IPS-18c (cell line): ENCODE data around the gene MUC5AC.

Experiments used
- H3K4me3 ChIP-seq: 2 replicates; pipeline ENCODE4 v1.7.0; 2013; ENCODE audit warnings: low read depth, mild to moderate bottlenecking, low read length, moderate library complexity; ENCODE audit not compliant: insufficient read depth
- H3K9me3 ChIP-seq: one replicate; pipeline ENCODE4 v1.6.1; 2013; ENCODE audit warnings: mild to moderate bottlenecking, low read length, moderate library complexity; ENCODE audit not compliant: control insufficient read depth, insufficient read depth

MUC5AC gene

DNA sequence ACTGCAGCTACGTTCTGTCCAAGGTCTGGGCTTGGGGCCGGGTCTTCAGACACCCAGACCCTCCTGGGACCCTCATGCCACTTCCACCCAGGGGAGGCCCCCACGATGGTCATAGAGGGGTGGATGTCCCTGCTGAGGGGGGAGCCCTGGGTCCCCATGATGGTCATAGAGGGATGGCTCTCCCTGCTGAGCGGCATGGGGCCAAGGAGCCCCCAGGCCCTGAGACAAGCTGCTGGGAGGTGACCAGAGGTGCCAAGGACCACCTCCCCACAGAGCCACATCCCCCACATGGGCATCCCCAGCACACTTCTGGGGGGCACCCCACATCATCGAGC, 72.3 kb downstream of the MUC5AC start:
- H3K4me3 ChIP-seq = no peak overlapping the region

DNA sequence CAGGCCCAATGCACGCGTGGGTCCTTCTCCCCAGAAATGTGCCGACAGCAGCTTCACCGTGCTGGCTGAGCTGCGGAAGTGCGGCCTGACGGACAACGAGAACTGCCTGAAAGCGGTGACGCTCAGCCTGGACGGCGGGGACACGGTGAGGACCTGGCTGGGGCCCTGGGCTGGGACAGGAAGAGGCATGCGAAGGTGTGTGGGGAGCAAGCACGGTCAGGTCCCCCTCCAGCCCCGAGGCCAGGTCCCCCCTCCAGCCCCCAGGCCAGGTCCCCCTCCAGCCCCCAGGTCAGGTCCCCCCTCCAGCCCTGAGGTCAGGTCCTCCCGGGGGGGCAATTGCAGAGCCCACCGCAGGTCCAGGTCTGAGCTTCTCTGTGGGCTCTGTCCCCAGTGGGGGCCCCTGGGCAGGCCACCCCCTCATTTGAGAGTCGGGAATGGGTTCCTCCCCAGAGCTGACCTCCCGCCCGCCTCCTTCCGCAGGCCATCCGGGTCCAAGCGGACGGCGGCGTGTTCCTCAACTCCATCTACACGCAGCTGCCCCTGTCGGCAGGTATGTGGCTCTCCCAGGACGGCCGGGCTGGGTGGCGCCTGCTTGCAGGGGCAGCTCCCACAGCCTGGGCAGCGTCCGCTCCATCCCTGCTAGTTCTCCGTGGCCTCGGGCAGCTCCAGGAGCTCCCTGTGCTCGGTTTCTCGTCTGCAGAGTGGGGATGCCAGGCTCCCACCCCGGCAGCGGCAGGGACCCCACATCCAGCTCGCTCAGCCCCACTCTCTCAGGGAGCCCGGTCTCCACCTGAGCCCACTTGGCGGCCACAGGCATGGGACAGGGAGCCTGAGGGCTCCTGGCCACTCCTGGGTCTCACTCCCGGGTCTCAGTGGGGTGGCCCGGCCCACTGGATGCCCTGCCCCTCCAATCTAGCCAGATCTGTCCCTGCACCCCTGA, 73.0 kb downstream of the MUC5AC start:
- Histone ChIP-seq H3K9me3 (no peaks in the 10 kb centered on the region), H3K4me3 (no peak overlapping the region)

More for the DNA sequence above, 72.3 kb downstream of the MUC5AC start:
- H3K9me3 ChIP-seq = no peaks in the 10 kb centered on the region

DNA sequence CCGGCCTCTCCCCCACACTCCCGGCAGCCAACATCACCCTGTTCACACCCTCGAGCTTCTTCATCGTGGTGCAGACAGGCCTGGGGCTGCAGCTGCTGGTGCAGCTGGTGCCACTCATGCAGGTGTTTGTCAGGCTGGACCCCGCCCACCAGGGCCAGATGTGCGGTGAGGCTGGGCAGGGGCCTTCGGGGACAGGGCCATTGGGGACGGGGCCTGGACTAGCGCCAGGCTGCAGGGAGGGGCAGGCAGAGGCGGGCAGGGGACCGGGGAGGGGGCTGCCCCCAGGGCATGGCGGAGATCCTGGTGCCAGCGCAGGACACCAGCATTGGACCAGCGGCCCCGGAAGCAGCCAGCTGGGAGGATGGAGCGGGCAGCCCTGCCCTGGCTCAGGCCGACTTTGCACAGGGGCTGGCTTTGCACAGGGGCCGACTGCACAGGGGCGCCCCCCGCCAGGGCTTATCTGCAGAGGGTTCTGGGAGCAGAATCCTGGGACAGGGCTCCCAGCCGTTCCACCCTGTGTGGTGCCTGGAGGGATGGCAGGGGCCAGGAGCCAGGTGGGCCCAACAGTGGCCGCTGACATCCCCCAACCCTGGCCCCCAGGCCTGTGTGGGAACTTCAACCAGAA, 73.8 kb downstream of the MUC5AC start:
- H3K4me3 ChIP-seq = no peak overlapping the region
- no peaks in the 10 kb centered on the region for H3K9me3 ChIP-seq

GRCh38 chr11:1232021-1232882, 74.5 kb downstream of the MUC5AC start:
- Histone ChIP-seq H3K4me3 (no peak overlapping the region), H3K9me3 (no peaks in the 10 kb centered on the region)

DNA sequence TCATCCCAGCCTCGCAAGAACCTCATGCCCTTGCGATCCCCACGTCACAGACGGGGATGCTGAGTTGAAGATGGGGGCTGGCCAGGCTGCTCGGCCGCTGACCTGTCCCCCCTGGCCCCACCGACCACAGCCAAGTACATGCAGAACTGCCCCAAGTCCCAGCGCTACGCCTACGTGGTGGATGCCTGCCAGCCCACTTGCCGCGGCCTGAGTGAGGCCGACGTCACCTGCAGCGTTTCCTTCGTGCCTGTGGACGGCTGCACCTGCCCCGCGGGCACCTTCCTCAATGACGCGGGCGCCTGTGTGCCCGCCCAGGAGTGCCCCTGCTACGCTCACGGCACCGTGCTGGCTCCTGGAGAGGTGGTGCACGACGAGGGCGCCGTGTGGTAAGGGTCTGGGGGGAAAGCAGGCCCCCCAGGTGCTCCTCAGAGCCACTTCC, 75.1 kb downstream of the MUC5AC start:
- no peaks in the 10 kb centered on the region for H3K9me3 ChIP-seq

GRCh38 chr11:1233351-1234053, 75.7 kb downstream of the MUC5AC start:
- Histone ChIP-seq H3K9me3 (peaks cover 3% of the 10 kb centered on the region), H3K4me3 (no peak overlapping the region)

More for the DNA sequence above, 75.1 kb downstream of the MUC5AC start:
- no peak overlapping the region for H3K4me3 ChIP-seq

GRCh38 chr11:1234054-1234720, 76.4 kb downstream of the MUC5AC start:
- Histone ChIP-seq H3K4me3 (no peak overlapping the region), H3K9me3 (peaks cover 3% of the 10 kb centered on the region)

DNA sequence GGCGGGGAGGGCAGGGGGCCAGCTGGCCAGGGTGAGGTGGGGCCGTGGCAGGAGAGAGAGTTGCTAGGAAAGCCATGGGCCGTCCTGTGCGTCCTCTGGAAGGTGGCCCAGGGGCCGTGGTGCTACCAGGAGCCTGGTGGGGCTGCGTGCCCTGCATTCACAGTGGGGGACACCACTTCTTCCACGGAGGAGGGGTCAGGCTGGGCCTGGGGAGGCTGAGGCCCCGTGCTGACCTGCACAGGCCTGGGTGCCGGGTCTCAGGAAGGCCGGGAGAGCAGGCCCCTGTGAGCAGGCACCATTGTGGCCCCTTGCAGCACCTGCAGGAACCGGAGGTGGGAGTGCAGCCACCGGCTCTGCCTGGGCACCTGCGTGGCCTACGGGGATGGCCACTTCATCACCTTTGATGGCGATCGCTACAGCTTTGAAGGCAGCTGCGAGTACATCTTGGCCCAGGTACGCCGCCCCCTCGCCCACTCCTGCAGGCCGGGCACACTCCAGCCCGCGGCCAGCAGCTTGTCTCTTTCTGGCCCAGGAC, 77.1 kb downstream of the MUC5AC start:
- peaks cover 3% of the 10 kb centered on the region for H3K9me3 ChIP-seq
- H3K4me3 ChIP-seq = no peak overlapping the region

DNA sequence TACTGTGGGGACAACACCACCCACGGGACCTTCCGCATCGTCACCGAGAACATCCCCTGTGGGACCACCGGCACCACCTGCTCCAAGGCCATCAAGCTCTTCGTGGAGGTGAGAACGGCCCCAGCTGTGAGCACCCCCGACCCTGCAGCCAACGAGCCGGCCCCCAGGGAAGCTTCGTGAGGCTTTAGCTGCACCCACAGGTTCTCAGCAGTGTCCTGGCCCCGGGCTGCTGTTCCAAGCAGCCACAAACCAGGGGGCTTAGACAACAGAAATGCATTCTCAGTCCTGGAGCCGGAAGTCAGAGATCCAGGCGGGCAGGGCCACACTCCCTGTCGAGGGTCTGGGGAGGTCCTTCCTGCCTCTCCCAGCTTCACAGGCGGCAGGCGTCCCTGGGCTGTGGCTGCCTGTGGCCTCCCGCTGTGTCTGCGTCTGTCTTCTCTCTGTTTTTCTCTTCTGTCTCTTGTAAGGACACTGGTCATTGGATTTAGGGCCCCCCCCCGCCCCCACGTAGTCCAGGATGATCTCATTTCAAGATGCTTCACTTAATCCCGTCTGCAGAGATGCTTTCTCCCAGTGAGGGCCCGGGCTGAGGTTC, 77.7 kb downstream of the MUC5AC start:
- no peak overlapping the region for H3K4me3 ChIP-seq
- H3K9me3 ChIP-seq = peaks cover 3% of the 10 kb centered on the region

GRCh38 chr11:1235901-1236315, 78.2 kb downstream of the MUC5AC start:
- Histone ChIP-seq H3K9me3 (peaks cover 3% of the 10 kb centered on the region), H3K4me3 (no peak overlapping the region)

GRCh38 chr11:1236316-1237127, 78.8 kb downstream of the MUC5AC start:
- no peak overlapping the region for H3K4me3 ChIP-seq
- H3K9me3 ChIP-seq = peaks cover 5% of the 10 kb centered on the region

DNA sequence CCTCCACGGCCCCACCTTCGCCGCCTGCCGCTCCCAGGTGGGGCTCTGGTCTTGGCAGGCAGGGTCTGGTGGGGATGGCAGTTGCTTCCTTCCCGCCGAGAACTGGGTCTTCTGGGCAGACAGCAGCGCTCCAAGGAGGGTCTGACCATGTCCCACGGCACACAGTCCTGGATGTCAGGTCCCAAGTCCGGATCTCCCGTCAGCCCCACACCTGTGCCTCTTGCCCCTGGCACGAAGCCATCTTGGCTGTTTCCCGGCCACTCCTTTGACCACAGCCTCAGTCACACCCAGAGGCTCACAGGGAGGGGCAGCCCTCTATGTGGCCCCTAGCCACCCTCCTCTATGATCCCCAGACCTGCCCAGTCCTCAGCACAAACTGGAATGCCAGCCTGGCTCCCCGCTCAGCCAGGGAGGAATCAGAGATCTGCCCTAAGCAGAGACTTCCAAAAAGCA, 79.4 kb downstream of the MUC5AC start:
- Histone ChIP-seq H3K9me3 (peaks cover 5% of the 10 kb centered on the region), H3K4me3 (no peak overlapping the region)

DNA sequence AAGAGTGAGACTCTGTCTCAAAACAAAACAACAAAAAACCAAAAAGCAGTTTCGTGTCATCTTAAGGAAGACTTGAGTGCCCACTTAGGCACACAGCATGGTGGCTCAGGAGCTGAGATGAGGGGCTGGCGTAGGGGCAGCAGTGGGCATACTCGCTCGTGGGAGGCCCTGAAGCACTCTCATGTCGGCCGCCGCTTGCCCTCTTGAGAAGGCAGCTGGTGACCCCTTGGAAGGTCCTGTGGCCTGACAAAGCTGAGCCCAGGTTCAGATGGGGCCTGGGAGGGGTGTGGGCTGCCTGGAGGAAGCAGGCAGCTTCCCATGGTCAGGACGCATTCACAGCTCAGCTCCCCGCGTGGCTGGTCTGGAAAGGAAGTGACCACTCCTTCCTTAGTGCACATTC, 80.1 kb downstream of the MUC5AC start:
- peaks cover 5% of the 10 kb centered on the region for H3K9me3 ChIP-seq
- H3K4me3 ChIP-seq = no peak overlapping the region

DNA sequence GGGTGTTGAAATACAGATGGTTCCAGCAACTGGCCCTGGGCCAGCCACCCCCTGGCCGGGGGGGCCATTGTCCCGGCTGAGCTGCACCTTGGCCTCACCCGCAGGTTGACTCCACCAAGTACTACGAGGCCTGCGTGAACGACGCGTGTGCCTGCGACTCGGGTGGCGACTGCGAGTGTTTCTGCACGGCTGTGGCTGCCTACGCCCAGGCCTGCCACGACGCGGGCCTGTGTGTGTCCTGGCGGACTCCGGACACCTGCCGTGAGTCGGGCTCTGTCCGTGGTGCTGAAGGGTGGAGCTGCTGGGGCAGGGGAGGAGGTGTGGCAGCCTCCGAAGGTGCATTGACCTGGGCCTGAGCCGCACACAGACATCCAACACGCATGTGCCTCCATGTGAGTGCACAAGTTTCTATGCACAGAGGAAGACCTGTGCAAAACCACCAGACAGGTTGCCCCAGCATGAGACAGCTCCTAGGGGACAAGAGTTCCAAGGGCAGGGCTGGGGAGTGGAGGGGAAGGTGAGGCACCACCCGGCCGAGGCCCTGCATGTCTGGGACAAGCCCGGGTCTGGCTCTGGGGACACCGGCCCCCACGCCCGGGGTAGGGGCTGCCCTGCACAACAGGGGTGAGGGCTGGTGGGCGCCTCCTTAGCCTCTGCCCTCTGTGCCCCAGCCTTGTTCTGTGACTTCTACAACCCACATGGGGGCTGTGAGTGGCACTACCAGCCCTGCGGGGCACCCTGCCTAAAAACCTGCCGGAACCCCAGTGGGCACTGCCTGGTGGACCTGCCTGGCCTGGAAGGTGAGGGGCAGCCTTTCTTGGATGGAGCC, 81.2 kb downstream of the MUC5AC start:
- H3K4me3 ChIP-seq = no peak overlapping the region

More for the DNA sequence above, 81.2 kb downstream of the MUC5AC start:
- peaks cover 5% of the 10 kb centered on the region for H3K9me3 ChIP-seq
